K562 (cell line): Measurements from ENCODE around the gene PIGH. TPM values are rescaled to one million over a fixed set of nuclear protein-coding genes. Genes with fewer than 3 reads are reported as not detected.

ENCODE experiments used
- ATAC-seq: fragments of 200-7000 bp; cut with Tn5 transposase; 3 replicates; pipeline ENCODE4 v1.9.1; 2020; ENCODE audit warnings: moderate library complexity
- BruUV-seq: library from RNA; stranded (reverse); fragments of 400-500 nt; replicated peaks from 2 replicates; lab custom pipeline; 2021; lab: Mats Ljungman, UMichigan
- CTCF ChIA-PET: fragments of 300-600 bp; formaldehyde crosslinking; extraction: SDS; loops from one replicate; lab custom pipeline; 2021; ENCODE audit warnings: low intra/inter-chr PET ratio; lab: Yijun Ruan, JAX
- POLR2A ChIA-PET: fragments of 300-600, 350-650 bp; sonication (Branson Sonifier 250); formaldehyde crosslinking; extraction: SDS; loops from one replicate; lab custom pipeline; 2021; ENCODE audit warnings: antibody characterized with exemption, inconsistent platforms; lab: Yijun Ruan, JAX
- DNase-seq, 4 experiments: peaks; one replicate each; pipeline versions ENCODE4 v3.0.0 to v3.0.0-alpha.2; 2011 to 2018; ENCODE audit warnings: low spot score in 3 of 4, mixed read lengths in 3 of 4; ENCODE audit errors: extremely low read depth in 1 of 4
- FAIRE-seq: peaks from 2 replicates; lab custom pipeline; 2011; peaks lifted over from hg19 to GRCh38; lab: Jason Lieb, UNC
- H2AFZ ChIP-seq: 2 replicates; pipeline ENCODE4 v1.6.0; 2011; ENCODE audit warnings: low read depth, low read length, control low read depth, inconsistent platforms
- H3K27ac ChIP-seq: fragments of 200-600 bp; 3 replicates; pipeline ENCODE4 v1.8.0; 2011; ENCODE audit warnings: low read depth, mild to moderate bottlenecking, control low read depth, inconsistent platforms, low read length, moderate library complexity, mixed read lengths; ENCODE audit errors: extremely low read depth
- H3K27me3 ChIP-seq, 2 experiments: fragments of 300-600 bp in 1 of 2; 2 replicates in 1 of 2; 3 replicates in 1 of 2; pipeline versions ENCODE4 v1.6.0 to v1.8.0; 2011; ENCODE audit warnings: inconsistent platforms in 2 of 2, low read length in 2 of 2, mild to moderate bottlenecking in 1 of 2, mixed read lengths in 1 of 2, moderate library complexity in 1 of 2; ENCODE audit not compliant: control insufficient read depth in 2 of 2, insufficient read depth in 2 of 2
- H3K36me3 ChIP-seq: fragments of 300-600 bp; 3 replicates; pipeline ENCODE4 v1.8.0; 2011; ENCODE audit warnings: mild to moderate bottlenecking, low read length, inconsistent platforms; ENCODE audit not compliant: control insufficient read depth, insufficient read depth
- H3K4me1 ChIP-seq, 2 experiments: fragments of 200-600 bp in 1 of 2; replicated peaks in 1 of 2; 2 replicates in 1 of 2; 3 replicates in 1 of 2; pipeline versions ENCODE4 v1.5.1 to v1.8.0; 2011; ENCODE audit warnings: inconsistent platforms in 2 of 2, low read length in 2 of 2, mild to moderate bottlenecking in 1 of 2, mixed read lengths in 1 of 2, moderate library complexity in 1 of 2; ENCODE audit not compliant: control insufficient read depth in 2 of 2, insufficient read depth in 2 of 2
- H3K4me2 ChIP-seq: 2 replicates; pipeline ENCODE4 v1.6.1; 2011; ENCODE audit warnings: low read length, control low read depth, inconsistent platforms, mixed read lengths; ENCODE audit not compliant: insufficient read depth
- H3K4me3 ChIP-seq: fragments of 200-600 bp; sonication (generic), shearing (Covaris generic); 2 replicates; pipeline ENCODE4 v1.5.1; 2016; ENCODE audit warnings: control low read depth, inconsistent platforms
- H3K79me2 ChIP-seq: fragments of 200-600 bp; 3 replicates; pipeline ENCODE4 v1.8.0; 2011; ENCODE audit warnings: low read length, inconsistent platforms; ENCODE audit not compliant: control insufficient read depth, insufficient read depth
- H3K9ac ChIP-seq, 2 experiments: 2 replicates each; pipeline versions ENCODE4 v1.6.0 to v1.6.1; 2011; ENCODE audit warnings: low read depth in 2 of 2, low read length in 2 of 2, control low read depth in 1 of 2, inconsistent platforms in 1 of 2, mild to moderate bottlenecking in 1 of 2, mixed read lengths in 1 of 2; ENCODE audit not compliant: insufficient read depth in 1 of 2
- H3K9me1 ChIP-seq: one replicate; pipeline ENCODE4 v1.6.0; 2011; ENCODE audit warnings: inconsistent platforms, mild to moderate bottlenecking, low read length, moderate library complexity; ENCODE audit not compliant: control insufficient read depth, insufficient read depth
- H3K9me3 ChIP-seq: replicated peaks from 2 replicates; pipeline ENCODE4 v1.5.1; 2011; ENCODE audit warnings: low read depth, low read length, inconsistent platforms; ENCODE audit not compliant: control insufficient read depth, insufficient read depth
- H4K20me1 ChIP-seq: replicated peaks from 2 replicates; pipeline ENCODE4 v1.6.1; 2011; ENCODE audit warnings: low read length, inconsistent platforms, mixed read lengths; ENCODE audit not compliant: control insufficient read depth, insufficient read depth
- BCL6 ChIP-seq: fragments of 250-450 bp; sonication (Bioruptor Pico); IDR thresholded peaks from 2 replicates; pipeline ENCODE4 v1.4.0; 2020
- ESRRA ChIP-seq: fragments of 450-650 bp; IDR thresholded peaks from 2 replicates; pipeline ENCODE4 v1.6.1; 2014; ENCODE audit warnings: low read depth, mild to moderate bottlenecking, moderate library complexity, borderline replicate concordance
- HBP1 ChIP-seq: fragments of 450-650 bp; formaldehyde crosslinking; IDR thresholded peaks from 2 replicates; pipeline ENCODE4 v1.4.0; 2022; ENCODE audit warnings: missing genetic modification characterization
- POLR2A ChIP-seq: fragments of 450-650 bp; conservative IDR thresholded peaks from 2 replicates; pipeline ENCODE4 v1.6.1; 2016
- TBP ChIP-seq: optimal IDR thresholded peaks from 2 replicates; pipeline ENCODE3; 2011; ENCODE audit warnings: low read depth, low read length, improper control_type of control experiment
- TEAD1 ChIP-seq, 2 experiments: fragments of 450-650 bp in 1 of 2; sonication (generic) in 1 of 2; formaldehyde crosslinking; IDR thresholded peaks; 2 replicates each; pipeline versions ENCODE4 v1.4.0 to v1.8.0; 2020 to 2022; ENCODE audit warnings: mild to moderate bottlenecking in 2 of 2, missing genetic modification reagents in 1 of 2
- UBTF ChIP-seq, 2 experiments: IDR thresholded peaks; 2 replicates each; pipeline ENCODE4 v1.6.1; 2012; ENCODE audit warnings: improper control_type of control experiment in 2 of 2, low read depth in 2 of 2, low read length in 2 of 2, borderline replicate concordance in 1 of 2
- YY1 ChIP-seq, 3 experiments: IDR thresholded peaks; 2 replicates each; pipeline ENCODE4 v1.6.1; 2011; ENCODE audit warnings: low read length in 2 of 3, mild to moderate bottlenecking in 2 of 3, moderate library complexity in 2 of 3, borderline replicate concordance in 1 of 3, control low read depth in 1 of 3, low read depth in 1 of 3; ENCODE audit not compliant: insufficient read depth in 3 of 3, insufficient replicate concordance in 2 of 3, control insufficient read depth in 1 of 3, insufficient read length in 1 of 3; ENCODE audit errors: extremely low read depth in 1 of 3
- ZNF583 ChIP-seq: fragments of 250-450 bp; sonication (Bioruptor Pico); IDR thresholded peaks from 2 replicates; pipeline ENCODE4 v1.4.0; 2020
- whole genome bisulfite sequencing: fragments of 100-300 bp; shearing (Covaris generic); methylation state at CpG from one replicate; pipeline ENCODE4 v1.1.6; 2016; ENCODE audit warnings: low coverage, mixed read lengths; ENCODE audit not compliant: insufficient coverage; ENCODE audit errors: missing lambda C conversion rate; 5-methylcytosine and 5-hydroxymethylcytosine counted together
- in situ Hi-C: fragments of 300-500 bp; cut with MboI; formaldehyde crosslinking; loops from 4 replicates; pipeline ENCODE4 v1.15.0; 2018; ENCODE audit warnings: inconsistent platforms, mixed read lengths
- intact Hi-C: fragments of 100-400 bp; cut with micrococcal nuclease; formaldehyde crosslinking; loops from 2 replicates; pipeline ENCODE4 v1.14.2; 2022
- polyA plus RNA-seq, 8 experiments: library from polyadenylated mRNA; depleted of rRNA in 4 of 8; stranded (reverse) in 5 of 8; unstranded in 3 of 8; fragments of >200 nt; fragmentation: Nextera tagmentation in 2 of 8; fragmentation: Illumina TruSeq in 1 of 8; extraction: Ambion mirVana in 2 of 8; extraction: Trizol in 1 of 8; gene quantifications; 2 replicates each; pipeline versions ENCODE4 v1.2.1 to v1.2.3, GENCODE V29; 2011 to 2014; ENCODE audit warnings: inconsistent platforms in 1 of 8, missing spikeins in 1 of 8
- total RNA-seq, 7 experiments: library from RNA; depleted of rRNA in 6 of 7; stranded (reverse); fragments of >200 nt in 6 of 7; fragmentation: Illumina TruSeq in 2 of 7; extraction: Trizol in 2 of 7; gene quantifications; 2 replicates each; pipeline versions ENCODE4 v1.2.1 to v1.2.3, GENCODE V29; 2011 to 2021; ENCODE audit warnings: low replicate concordance in 1 of 7
- TF ChIP-seq, protein P1 (sequence below): fragments of 150-350 bp; conservative IDR thresholded peaks from 2 replicates; pipeline ENCODE4 v1.6.1; 2014; ENCODE audit warnings: low read length
- TF ChIP-seq, protein P2 (sequence below): fragments of 250-450 bp; sonication (Bioruptor Pico); IDR thresholded peaks from 2 replicates; pipeline ENCODE4 v1.5.0; 2021; ENCODE audit warnings: mild to moderate bottlenecking, moderate library complexity

Gene PIGH
- total and polyA plus RNA-seq, 9 of the 15 experiments (the other 6 are each of a cell fraction or from before 2014, with no cell fraction given): 21.1 to 53.4 (median 24.7) TPM

GRCh38 chr14:67569651-67570290, 30.3 kb downstream of the PIGH start:
- intact Hi-C loops (no loop called here), in situ Hi-C loops (loop anchor here (5.0 to 10.0 kb wide), 2 partner anchors 42 to 145 kb away; no protein-coding TSS in a partner anchor)
- CTCF ChIA-PET: no interaction called here
- TF ChIP-seq, protein P1, sequence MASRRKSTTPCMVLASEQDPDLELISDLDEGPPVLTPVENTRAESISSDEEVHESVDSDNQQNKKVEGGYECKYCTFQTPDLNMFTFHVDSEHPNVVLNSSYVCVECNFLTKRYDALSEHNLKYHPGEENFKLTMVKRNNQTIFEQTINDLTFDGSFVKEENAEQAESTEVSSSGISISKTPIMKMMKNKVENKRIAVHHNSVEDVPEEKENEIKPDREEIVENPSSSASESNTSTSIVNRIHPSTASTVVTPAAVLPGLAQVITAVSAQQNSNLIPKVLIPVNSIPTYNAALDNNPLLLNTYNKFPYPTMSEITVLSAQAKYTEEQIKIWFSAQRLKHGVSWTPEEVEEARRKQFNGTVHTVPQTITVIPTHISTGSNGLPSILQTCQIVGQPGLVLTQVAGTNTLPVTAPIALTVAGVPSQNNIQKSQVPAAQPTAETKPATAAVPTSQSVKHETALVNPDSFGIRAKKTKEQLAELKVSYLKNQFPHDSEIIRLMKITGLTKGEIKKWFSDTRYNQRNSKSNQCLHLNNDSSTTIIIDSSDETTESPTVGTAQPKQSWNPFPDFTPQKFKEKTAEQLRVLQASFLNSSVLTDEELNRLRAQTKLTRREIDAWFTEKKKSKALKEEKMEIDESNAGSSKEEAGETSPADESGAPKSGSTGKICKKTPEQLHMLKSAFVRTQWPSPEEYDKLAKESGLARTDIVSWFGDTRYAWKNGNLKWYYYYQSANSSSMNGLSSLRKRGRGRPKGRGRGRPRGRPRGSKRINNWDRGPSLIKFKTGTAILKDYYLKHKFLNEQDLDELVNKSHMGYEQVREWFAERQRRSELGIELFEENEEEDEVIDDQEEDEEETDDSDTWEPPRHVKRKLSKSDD: no peak
- TF ChIP-seq ZNF583 (no peak), ESRRA (no peak), HBP1 (CRISPR knock-in tag) (no peak), TBP (no peak), BCL6 (CRISPR knock-in tag) (no peak), TEAD1 (CRISPR knock-in tag; IDR thresholded peaks at IDR 0.05) (no peak), YY1 (IDR thresholded peaks at IDR 0.05; ENCODE audit: borderline replicate concordance in 1 of 3, control insufficient read depth in 1 of 3, extremely low read depth in 1 of 3, insufficient read depth in 3 of 3, insufficient read length in 1 of 3, insufficient replicate concordance in 2 of 3, low read depth in 1 of 3, low read length in 2 of 3) (no peak), POLR2A (no peak), UBTF (IDR thresholded peaks at IDR 0.05; ENCODE audit: borderline replicate concordance in 1 of 2, low read depth in 2 of 2, low read length in 2 of 2) (no peak)
- TF ChIP-seq, protein P2, sequence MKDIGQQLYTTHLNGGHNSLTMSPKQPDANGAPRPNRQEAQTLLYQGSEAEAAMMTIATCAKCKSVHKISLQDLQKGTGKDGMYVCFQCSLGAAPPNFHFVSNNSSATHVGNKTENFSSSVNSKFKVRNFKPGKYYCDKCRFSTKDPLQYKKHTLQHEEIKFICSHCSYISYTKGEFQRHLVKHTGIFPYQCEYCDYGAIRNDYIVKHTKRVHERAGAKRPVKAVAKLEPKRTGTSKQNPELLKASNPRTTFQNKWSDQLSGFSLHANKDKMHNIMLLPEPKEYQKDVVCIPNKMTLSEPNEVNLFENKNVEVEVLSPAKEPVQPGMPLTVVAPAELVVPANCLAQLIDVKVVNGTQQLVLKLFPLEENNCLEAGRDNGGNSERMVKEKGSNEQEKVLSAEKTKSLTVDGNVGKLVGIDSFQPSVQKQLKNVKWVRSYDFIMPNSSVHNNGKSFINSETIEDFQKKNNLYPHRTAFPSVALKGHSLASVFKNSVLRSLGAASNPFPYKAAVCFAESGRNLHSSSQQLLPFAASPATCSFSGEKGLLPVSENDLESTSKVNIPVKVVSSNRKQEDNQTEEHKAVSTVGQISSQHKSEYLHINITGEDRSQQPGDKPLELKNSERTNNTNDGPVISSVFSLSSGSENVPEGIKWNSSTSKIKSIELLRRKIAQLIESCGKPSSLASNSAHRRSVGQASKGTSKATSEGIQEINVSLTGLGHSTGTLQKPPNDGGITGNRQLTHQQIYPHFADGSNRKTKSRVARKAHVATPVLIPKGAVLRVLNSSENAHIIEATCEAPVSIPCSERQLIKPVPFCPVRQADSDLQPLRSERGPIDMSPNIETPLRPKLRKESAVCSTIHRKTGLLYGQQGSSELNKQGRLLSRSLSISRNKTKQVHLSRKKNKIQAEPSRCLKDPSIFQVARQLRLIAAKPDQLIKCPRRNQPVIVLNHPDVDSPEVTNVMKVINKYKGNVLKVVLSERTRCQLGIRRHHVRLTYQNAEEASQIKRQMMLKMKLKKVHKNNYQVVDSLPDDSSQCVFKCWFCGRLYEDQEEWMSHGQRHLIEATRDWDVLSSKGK (CRISPR knock-in tag): no peak
- H3K4me1 ChIP-seq: peaks cover 0 to 5% of the 10 kb centered on the region in 2 experiments; a peak in 2 of 5 replicates
- no peaks in the 10 kb centered on the region for H3K79me2 ChIP-seq
- H4K20me1 ChIP-seq: no peaks in the 10 kb centered on the region; the same call in 1 of the 2 replicates
- no peaks in the 10 kb centered on the region for H3K9me1 ChIP-seq
- H3K4me2 ChIP-seq: no peak overlapping the region
- H3K36me3 ChIP-seq: no peaks in the 10 kb centered on the region
- no peak overlapping the region for H3K9ac ChIP-seq
- H2AFZ ChIP-seq: no peak overlapping the region
- no peak for ATAC-seq
- H3K9me3 ChIP-seq: no peaks in the 10 kb centered on the region
- FAIRE-seq: no peak
- H3K27ac ChIP-seq: no peak overlapping the region
- WGBS: 41% methylated on average over 3 of the region's 4 CpGs
- no peak overlapping the region for H3K4me3 ChIP-seq
- no TSS peak for BruUV-seq
- no peak for DNase-seq
- no peaks in the 10 kb centered on the region for H3K27me3 ChIP-seq
- POLR2A ChIA-PET: no interaction called here
